ENCODE data around the gene PDE4D.

DNA sequence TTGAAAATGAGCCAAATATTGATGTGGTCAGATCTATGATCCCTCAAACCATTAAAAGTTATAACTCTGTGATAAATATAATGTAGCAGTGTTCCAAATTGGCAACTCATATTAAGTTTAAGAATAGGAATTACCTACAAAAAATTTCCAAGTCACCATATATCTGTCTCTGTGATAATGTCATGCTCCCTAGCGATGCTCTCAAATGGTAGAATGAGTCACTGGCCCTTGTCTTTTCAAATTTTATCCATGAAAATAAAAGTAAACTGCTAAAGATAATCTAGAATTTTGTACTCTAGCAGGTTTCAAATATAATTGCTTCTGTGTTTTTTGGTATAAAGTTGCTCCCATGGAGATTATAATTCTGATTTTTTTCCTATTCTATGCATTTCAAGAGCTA lies 277.1 kb downstream of the PDE4D start:
- TF ChIP-seq, protein P1, sequence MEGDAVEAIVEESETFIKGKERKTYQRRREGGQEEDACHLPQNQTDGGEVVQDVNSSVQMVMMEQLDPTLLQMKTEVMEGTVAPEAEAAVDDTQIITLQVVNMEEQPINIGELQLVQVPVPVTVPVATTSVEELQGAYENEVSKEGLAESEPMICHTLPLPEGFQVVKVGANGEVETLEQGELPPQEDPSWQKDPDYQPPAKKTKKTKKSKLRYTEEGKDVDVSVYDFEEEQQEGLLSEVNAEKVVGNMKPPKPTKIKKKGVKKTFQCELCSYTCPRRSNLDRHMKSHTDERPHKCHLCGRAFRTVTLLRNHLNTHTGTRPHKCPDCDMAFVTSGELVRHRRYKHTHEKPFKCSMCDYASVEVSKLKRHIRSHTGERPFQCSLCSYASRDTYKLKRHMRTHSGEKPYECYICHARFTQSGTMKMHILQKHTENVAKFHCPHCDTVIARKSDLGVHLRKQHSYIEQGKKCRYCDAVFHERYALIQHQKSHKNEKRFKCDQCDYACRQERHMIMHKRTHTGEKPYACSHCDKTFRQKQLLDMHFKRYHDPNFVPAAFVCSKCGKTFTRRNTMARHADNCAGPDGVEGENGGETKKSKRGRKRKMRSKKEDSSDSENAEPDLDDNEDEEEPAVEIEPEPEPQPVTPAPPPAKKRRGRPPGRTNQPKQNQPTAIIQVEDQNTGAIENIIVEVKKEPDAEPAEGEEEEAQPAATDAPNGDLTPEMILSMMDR (IDR thresholded peaks at IDR 0.05; ENCODE audit: extremely low read depth in 1 of 2, insufficient read depth in 1 of 2, low read depth in 1 of 2, low read length in 2 of 2): no peak
- TF ChIP-seq POLR2A (IDR thresholded peaks at IDR 0.05; ENCODE audit: low read depth, low read length): no peak

Data from endothelial cell of umbilical vein (primary cell).